Activated T-cell treated with anti-CD3 and anti-CD28 coated beads, Interleukin-2, amount 50 U/mL, for 48 hours (primary cell): ENCODE measurements around the gene METTL23.
"Not testable (repeated sequence)": the region's sequence is repeated elsewhere in the genome, so short reads cannot be mapped to it uniquely, and the experiment has no call there.

Source experiments
- DNase-seq, 2 experiments: peaks; one replicate each; pipeline ENCODE4 v3.0.0-alpha.2; 2020

The METTL23 gene

GRCh38 chr17:76714822-76715495, 11.7 kb upstream of the METTL23 start:
- peak; percentile 83 to 88 for DNase-seq

GRCh38 chr17:76715496-76715830, 11.2 kb upstream of the METTL23 start:
- no peak for DNase-seq

GRCh38 chr17:76716146-76716838, 10.3 kb upstream of the METTL23 start:
- peak; percentile 69 to 72 for DNase-seq

- no peak for DNase-seq
These were observed 9.8 kb upstream of the METTL23 start for GRCh38 chr17:76716839-76717215.

GRCh38 chr17:76718516-76718915, 8.1 kb upstream of the METTL23 start:
- no peak for DNase-seq

- no peak for DNase-seq
These were observed 6.4 kb upstream of the METTL23 start for GRCh38 chr17:76720211-76720610.

- no peak for DNase-seq
These were observed 5.7 kb upstream of the METTL23 start for GRCh38 chr17:76720941-76721340.

- no peak for DNase-seq
These were observed 5.2 kb upstream of the METTL23 start for GRCh38 chr17:76721463-76721862.

- DNase-seq, result no peak
These were observed 4.4 kb upstream of the METTL23 start for GRCh38 chr17:76722279-76722678.

- DNase-seq, result not testable (repeated sequence)
These were observed 3.7 kb upstream of the METTL23 start for GRCh38 chr17:76722977-76723376.

GRCh38 chr17:76723812-76724211, 2.8 kb upstream of the METTL23 start:
- DNase-seq, result no peak

- peak; percentile 82 to 85 for DNase-seq
These were observed 934 bp upstream of the METTL23 start for GRCh38 chr17:76725580-76726230.

GRCh38 chr17:76726231-76726775, 336 bp upstream of the METTL23 start, which contains the start of gene JMJD6:
TSS of gene JMJD6 (minus strand) at chr17:76726606. CDS start at chr17:76726475, 131 bp downstream.
- peak; percentile 93 to 96 for DNase-seq

- DNase-seq, result peak; percentile 48
These were observed 1.3 kb downstream of the METTL23 start for GRCh38 chr17:76727745-76728456.

GRCh38 chr17:76731800-76732733, 5.4 kb downstream of the METTL23 start:
- not testable (repeated sequence) for DNase-seq

GRCh38 chr17:76732734-76733617, 6.3 kb downstream of the METTL23 start:
- DNase-seq, result no peak

- DNase-seq, result no peak
These were observed 6.9 kb downstream of the METTL23 start for GRCh38 chr17:76733618-76733957.

GRCh38 chr17:76734080-76734840, 7.6 kb downstream of the METTL23 start:
- DNase-seq, result peak in 1 of 2 experiments; percentile 24

GRCh38 chr17:76735006-76735405, 8.4 kb downstream of the METTL23 start:
- DNase-seq, result no peak
